ENCODE measurements around the gene PHACTR1. TPM values are rescaled to one million over a fixed set of nuclear protein-coding genes. Genes with fewer than 3 reads are reported as not detected.

The PHACTR1 gene
- total RNA-seq, 1 donor from 2014 or later: 8.4 TPM

GRCh38 chr6:13300643-13301590, 584.4 kb downstream of the PHACTR1 start:
- intact Hi-C loops (cut with DNase I): loop anchor here (5.0 kb wide), 1 partner anchor 344 kb away; no protein-coding TSS in a partner anchor
- peaks cover 3 to 4% of the 10 kb centered on the region in 2 donors for H3K36me3 ChIP-seq
- no peak for TF ChIP-seq CTCF (IDR thresholded peaks at IDR 0.05)

GRCh38 chr6:13302291-13302690, 585.7 kb downstream of the PHACTR1 start:
- no peak overlapping the region for H3K4me3 ChIP-seq
- DNase-seq (ENCODE audit: low spot score in 2 of 2): no peak
- H3K27me3 ChIP-seq: no peaks in the 10 kb centered on the region
- intact Hi-C loops (cut with DNase I): loop anchor here (5.0 kb wide), 1 partner anchor 345 kb away; no protein-coding TSS in a partner anchor
- TF ChIP-seq CTCF (IDR thresholded peaks at IDR 0.05): no peak
- no peaks in the 10 kb centered on the region for H3K9me3 ChIP-seq
- peak overlapping the region; percentile 39 to 58 for H3K27ac ChIP-seq
- peaks cover 0 to 14% of the 10 kb centered on the region in 2 donors for H3K4me1 ChIP-seq
- peaks cover 3 to 13% of the 10 kb centered on the region in 2 donors for H3K36me3 ChIP-seq

More at GRCh38 chr6:13300643-13301590, 584.4 kb downstream of the PHACTR1 start:
- Histone ChIP-seq H3K9me3 (no peaks in the 10 kb centered on the region), H3K4me3 (no peak overlapping the region), H3K27me3 (no peaks in the 10 kb centered on the region), H3K27ac (no peak overlapping the region), H3K4me1 (peaks cover 0 to 14% of the 10 kb centered on the region in 2 donors)
- no peak for DNase-seq (ENCODE audit: low spot score in 2 of 2)

- intact Hi-C loops (cut with DNase I): loop anchor here (5.0 kb wide), 1 partner anchor 346 kb away; no protein-coding TSS in a partner anchor
- Histone ChIP-seq H3K4me1 (peaks cover 0 to 14% of the 10 kb centered on the region in 2 donors), H3K4me3 (peak overlapping the region; percentile 1 to 29), H3K27ac (peak overlapping the region; percentile 39 to 58), H3K9me3 (no peaks in the 10 kb centered on the region), H3K27me3 (no peaks in the 10 kb centered on the region), H3K36me3 (peaks cover 3 to 14% of the 10 kb centered on the region in 2 donors)
- DNase-seq (ENCODE audit: low spot score in 2 of 2): peak; percentile 61 to 84
- TF ChIP-seq CTCF (IDR thresholded peaks at IDR 0.05): no peak
These were observed 586.4 kb downstream of the PHACTR1 start for GRCh38 chr6:13302751-13303667.

- Histone ChIP-seq H3K27ac (peak overlapping the region; percentile 20 to 58), H3K27me3 (no peaks in the 10 kb centered on the region), H3K9me3 (no peaks in the 10 kb centered on the region), H3K4me1 (peaks cover 0 to 14% of the 10 kb centered on the region in 2 donors), H3K36me3 (peaks cover 3 to 14% of the 10 kb centered on the region in 2 donors), H3K4me3 (peak overlapping the region; percentile 1 to 29)
- TF ChIP-seq CTCF (IDR thresholded peaks at IDR 0.05): no peak
- DNase-seq (ENCODE audit: low spot score in 2 of 2): peak in 1 of 2 donors; percentile 89
- intact Hi-C loops (cut with DNase I): loop anchor here (5.0 kb wide), 1 partner anchor 346 kb away; no protein-coding TSS in a partner anchor
These were observed 587.1 kb downstream of the PHACTR1 start for GRCh38 chr6:13303668-13304017.

GRCh38 chr6:13304101-13304500, 587.5 kb downstream of the PHACTR1 start:
- Histone ChIP-seq H3K9me3 (no peaks in the 10 kb centered on the region), H3K27me3 (no peaks in the 10 kb centered on the region), H3K4me3 (peak overlapping the region; percentile 1 to 29), H3K4me1 (peaks cover 0 to 14% of the 10 kb centered on the region in 2 donors), H3K36me3 (peaks cover 3 to 14% of the 10 kb centered on the region in 2 donors), H3K27ac (peak overlapping the region; percentile 20 to 58)
- no peak for DNase-seq (ENCODE audit: low spot score in 2 of 2)
- TF ChIP-seq CTCF (IDR thresholded peaks at IDR 0.05): no peak
- intact Hi-C loops (cut with DNase I): loop anchor here (5.0 kb wide), 1 partner anchor 347 kb away; no protein-coding TSS in a partner anchor

Measured in ascending aorta (tissue), 2 donors.